VCaP (cell line): ENCODE measurements around the gene SIGLEC8.
"Not testable (repeated sequence)": the region's sequence is repeated elsewhere in the genome, so short reads cannot be mapped to it uniquely, and the experiment has no call there.

Experiments used
- H3K27ac ChIP-seq: fragments of 450-650 bp; 2 replicates; pipeline ENCODE4 v1.5.1; 2017
- TF ChIP-seq, protein P1 (sequence below): fragments of 450-650 bp; conservative IDR thresholded peaks from 2 replicates; pipeline ENCODE4 v1.5.1; 2017; ENCODE audit warnings: mild to moderate bottlenecking, moderate library complexity

Gene SIGLEC8

DNA sequence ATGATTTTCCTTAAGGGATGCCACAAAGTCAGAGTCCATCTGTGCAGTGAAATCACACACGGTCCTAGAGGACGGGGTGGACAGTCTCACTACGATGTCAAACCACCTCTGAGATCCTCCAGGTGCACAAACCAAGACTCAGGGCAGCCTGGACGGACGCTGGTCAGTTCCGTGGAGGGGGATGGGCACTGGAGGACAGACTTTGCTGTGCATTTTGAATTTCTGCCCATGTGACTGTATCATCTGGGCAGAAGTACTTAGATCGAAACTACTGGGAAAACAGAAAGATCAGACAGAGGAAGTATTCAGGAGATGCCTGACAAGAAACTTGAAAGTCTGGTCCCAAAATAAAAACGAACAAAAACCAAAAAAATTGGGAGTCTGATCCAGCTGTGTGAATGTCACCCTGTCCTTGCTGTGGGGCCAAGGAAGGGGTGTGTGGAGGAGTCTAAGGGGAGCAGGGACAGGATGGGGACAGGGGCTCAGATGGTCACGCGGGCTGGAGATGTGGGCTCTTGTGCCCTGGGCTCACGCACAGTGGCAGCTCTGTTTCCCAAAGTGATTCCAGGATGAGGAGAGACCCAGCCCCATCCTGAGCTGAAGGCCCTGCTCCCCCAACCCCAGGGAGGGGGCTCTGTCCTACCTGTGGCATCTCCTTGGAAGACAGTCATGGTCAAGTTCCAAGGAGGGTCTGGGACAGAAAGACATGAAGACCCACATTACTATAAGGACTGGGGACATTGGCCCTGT lies 1.5 kb downstream of the SIGLEC8 start:
- TF ChIP-seq, protein P1, sequence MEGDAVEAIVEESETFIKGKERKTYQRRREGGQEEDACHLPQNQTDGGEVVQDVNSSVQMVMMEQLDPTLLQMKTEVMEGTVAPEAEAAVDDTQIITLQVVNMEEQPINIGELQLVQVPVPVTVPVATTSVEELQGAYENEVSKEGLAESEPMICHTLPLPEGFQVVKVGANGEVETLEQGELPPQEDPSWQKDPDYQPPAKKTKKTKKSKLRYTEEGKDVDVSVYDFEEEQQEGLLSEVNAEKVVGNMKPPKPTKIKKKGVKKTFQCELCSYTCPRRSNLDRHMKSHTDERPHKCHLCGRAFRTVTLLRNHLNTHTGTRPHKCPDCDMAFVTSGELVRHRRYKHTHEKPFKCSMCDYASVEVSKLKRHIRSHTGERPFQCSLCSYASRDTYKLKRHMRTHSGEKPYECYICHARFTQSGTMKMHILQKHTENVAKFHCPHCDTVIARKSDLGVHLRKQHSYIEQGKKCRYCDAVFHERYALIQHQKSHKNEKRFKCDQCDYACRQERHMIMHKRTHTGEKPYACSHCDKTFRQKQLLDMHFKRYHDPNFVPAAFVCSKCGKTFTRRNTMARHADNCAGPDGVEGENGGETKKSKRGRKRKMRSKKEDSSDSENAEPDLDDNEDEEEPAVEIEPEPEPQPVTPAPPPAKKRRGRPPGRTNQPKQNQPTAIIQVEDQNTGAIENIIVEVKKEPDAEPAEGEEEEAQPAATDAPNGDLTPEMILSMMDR = no peak
- no peak overlapping the region for H3K27ac ChIP-seq

DNA sequence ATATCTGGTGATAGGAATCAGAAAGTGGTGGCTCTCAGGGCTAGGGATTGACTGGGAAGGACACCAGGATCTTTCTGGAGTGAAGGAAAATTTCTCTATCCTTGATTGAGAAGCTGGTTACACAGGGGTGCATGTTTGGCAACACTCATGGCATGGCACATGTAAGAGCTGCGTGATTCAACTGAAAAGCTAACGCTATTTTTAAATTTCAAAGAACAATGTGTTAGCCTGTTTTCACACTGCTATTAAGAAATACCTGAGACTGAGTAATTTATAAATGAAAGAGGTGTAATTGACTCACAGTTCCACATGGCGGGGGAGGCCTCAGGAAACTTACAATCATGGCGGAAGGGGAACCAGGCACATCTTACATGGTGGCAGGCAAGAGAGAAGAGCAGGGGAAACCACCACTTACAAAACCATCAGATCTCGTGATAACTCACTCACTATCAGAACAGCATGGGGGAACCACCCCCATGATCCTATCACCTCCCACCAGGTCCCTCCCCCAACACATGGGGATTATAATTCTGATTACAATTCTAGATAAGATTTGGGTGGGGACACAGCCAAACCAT lies 7.4 kb downstream of the SIGLEC8 start:
- TF ChIP-seq, protein P1 = no peak
- no peak overlapping the region for H3K27ac ChIP-seq

DNA sequence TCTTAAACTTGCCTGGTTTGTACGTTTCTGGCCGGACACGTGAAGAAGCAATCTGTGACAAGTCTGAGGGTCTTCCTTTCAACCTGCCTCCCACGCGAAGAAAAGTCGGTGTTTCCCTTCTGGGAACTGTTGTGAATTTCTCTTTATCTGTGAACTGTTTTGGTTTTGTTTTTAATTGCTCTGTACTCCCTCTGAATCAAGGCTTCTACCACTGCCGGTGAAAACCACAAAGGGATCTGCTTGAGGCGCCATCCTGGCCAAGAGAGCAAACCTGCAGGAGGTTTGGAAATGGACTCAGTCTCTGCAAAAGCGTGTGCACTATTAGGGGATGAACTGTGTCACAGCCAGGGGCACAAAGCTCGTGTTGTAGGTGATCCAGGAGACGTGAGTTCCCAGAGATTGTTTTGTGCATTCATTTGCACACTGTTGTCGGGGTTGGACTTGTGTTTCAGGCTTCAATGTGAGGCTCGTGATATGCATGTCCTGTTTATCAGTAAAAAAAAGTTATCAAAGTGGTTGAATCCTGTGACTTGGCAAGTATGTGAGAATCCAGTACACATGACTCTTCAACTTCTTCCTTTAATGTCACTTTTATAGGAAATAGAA lies 9.7 kb downstream of the SIGLEC8 start:
- H3K27ac ChIP-seq = no peak overlapping the region
- TF ChIP-seq, protein P1 = no peak

DNA sequence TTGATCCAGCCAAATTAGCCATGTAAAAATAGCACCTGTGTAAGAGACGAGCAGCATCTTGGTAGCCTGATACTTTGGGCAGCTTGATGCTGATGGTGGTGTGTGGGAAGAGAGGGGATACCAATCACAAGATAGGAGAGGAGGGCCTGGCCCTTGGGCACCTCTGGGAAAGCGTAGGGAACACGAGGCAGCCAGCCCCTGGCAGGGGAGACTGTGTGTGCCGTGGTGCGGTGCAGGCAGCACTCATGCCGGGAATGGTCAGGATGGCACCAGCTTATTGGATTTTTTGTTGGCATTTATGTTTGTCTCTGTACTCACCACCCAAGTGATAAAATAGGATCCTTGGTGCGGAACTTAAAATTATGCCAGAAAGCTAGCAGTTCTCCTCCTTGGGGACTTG lies 10.2 kb downstream of the SIGLEC8 start:
- TF ChIP-seq, protein P1 = no peak
- H3K27ac ChIP-seq = no peak overlapping the region

DNA sequence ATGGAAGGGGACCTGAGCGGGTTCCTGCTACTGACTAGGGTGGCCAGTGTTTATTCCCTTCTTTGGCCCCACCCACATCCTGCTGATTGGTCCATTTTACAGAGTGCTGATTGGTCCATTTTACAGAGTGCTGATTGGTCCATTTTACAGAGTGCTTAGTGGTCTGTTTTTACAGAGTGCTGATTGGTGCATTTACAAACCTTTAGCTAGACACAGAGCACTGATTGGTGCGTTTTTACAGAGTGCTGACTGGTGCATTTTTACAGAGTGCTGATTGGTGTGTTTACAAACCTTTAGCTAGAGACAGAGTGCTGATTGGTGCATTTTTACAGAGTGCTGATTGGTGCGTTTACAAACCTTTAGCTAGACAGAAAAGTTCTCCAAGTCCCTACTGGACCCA lies 10.7 kb downstream of the SIGLEC8 start:
- not testable (repeated sequence) for H3K27ac ChIP-seq

DNA sequence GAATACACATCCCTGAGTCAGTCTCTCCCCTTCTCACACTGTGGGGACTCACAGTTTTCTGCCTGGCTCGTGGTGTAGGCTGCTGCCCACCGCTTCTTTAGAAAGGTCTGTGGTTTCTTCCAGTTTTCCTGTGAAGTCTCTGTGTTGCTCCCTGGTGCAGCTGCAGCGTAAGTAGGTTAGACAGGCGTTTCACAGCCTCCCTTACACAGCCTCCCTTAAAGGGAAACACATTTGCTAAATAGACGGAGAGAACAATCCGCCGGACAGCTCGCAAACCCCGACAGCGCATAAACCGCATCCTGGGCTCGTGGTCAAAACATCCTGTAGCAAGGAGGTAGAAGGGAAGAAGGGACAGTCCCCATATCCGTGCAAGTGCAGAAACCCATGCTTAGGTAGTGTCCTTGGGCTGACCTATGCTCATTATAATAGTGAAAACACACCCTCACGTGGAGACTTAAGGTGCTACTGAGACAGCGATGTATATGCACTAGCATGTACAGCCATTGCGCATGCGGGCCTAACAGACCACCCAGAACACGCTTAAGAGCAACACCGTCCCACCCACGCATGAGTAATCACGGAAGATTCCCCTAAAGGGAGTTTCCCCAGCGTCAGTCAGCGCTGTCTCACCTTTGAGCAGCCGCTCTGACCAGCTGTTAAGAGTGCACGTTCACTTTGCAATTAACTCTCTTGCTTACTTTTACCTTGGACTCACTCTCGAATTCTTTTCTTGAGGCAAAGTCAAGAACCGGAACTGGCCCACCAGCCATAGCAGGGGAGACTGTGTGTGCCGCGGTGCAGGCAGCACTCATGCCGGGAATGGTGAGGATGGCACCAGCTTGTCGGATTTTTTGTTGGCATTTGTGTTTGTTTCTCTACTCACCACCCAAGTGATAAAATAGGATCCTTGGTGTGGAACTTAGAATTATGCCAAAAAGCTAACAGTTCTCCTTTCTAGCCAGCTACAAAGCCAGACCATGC lies 16.6 kb downstream of the SIGLEC8 start:
- no peak overlapping the region for H3K27ac ChIP-seq
- TF ChIP-seq, protein P1 = no peak

DNA sequence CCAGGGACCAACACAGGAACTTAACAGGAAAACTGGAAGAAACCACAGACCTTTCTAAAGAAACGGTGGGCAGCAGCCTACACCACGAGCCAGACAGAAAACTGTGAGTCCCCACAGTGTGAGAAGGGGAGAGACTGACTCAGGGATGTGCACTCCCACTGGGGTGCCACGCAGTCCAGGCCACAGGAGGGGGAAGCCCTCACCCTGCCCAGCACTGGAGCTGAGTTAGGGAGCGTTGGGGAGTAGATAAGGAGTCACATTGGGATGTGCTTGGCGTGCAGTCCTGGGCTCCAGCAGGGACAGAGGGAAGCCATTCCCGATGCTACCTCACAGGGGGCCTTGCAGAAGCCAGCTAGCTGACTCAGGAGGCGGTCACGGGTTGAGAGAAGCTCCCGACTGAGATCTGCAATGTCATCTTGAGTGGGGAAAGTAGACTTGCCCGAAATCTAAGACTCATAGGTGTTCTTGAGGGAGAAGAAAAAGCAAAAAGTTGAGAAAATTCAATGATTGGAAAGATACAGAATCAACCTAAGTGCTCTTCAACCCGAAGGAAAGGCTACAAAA lies 17.3 kb downstream of the SIGLEC8 start:
- H3K27ac ChIP-seq = no peak overlapping the region
- TF ChIP-seq, protein P1 = no peak
